Measurements from ENCODE around the gene ICAM2. TPM values are rescaled to one million over a fixed set of nuclear protein-coding genes. Genes with fewer than 3 reads are reported as not detected.

The ICAM2 gene
- total RNA-seq, 4 donors from 2014 or later = 39.7 to 82.4 (median 56.3) TPM

DNA sequence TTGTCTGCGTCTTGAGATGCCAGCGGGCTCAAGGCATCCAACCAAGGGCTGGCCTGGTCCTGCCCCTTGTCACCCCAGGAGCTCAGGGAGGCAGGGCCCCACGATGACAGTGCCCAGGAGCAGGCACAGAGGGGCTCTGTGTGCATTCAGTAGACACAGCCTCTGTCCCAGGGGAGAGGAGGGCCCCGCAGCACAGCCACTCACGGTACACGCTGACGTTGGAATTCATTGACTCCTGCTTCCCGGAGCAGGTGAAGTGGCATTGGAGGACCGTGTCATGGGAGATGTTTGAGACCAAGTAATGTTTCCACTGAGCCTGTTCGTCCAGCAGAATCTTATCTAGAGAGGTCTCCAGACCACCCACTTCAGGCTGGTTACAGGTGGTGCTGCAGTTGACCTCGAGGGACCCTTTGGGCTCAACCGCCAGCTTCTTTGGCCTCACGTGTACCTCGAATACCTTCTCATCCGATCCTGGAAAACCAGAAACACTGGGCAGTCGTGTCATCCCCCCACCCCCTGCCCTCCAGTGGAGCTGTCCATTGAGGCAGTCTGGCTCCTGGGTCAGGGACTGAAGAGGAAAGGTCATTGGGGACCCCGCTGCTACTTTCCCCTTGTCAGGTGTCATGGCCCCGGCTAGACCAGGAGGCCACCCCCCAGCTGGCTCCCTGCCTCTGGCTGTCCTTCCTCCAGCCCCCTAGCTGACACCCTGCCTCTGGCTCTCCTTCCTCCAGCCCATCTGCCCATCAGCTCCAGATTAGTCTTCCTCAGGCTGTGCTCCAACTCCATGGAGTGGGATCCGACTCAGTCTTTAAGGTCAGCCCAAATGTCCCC is 15.3 kb downstream of the ICAM2 start:
- H3K27ac ChIP-seq = peak overlapping the region; percentile 57 to 80 (median 75)
- H3K36me3 ChIP-seq = no peaks in the 10 kb centered on the region
- peaks cover 0 to 8% (median 4%) of the 10 kb centered on the region in 3 donors for H3K27me3 ChIP-seq
- no peak for ATAC-seq
- no peak for TF ChIP-seq POLR2A (IDR thresholded peaks at IDR 0.05)
- TF ChIP-seq, protein P1, sequence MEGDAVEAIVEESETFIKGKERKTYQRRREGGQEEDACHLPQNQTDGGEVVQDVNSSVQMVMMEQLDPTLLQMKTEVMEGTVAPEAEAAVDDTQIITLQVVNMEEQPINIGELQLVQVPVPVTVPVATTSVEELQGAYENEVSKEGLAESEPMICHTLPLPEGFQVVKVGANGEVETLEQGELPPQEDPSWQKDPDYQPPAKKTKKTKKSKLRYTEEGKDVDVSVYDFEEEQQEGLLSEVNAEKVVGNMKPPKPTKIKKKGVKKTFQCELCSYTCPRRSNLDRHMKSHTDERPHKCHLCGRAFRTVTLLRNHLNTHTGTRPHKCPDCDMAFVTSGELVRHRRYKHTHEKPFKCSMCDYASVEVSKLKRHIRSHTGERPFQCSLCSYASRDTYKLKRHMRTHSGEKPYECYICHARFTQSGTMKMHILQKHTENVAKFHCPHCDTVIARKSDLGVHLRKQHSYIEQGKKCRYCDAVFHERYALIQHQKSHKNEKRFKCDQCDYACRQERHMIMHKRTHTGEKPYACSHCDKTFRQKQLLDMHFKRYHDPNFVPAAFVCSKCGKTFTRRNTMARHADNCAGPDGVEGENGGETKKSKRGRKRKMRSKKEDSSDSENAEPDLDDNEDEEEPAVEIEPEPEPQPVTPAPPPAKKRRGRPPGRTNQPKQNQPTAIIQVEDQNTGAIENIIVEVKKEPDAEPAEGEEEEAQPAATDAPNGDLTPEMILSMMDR (IDR thresholded peaks at IDR 0.05 in 4 of 5, conservative IDR thresholded peaks at IDR 0.05 in 1 of 5) = no peak
- no peak for DNase-seq
- intact Hi-C loops (cut with DNase I; ENCODE audit: low total_unique reads) = no loop called here
- H3K4me3 ChIP-seq = peak overlapping the region; percentile 28 to 50 (median 38)
- H3K4me1 ChIP-seq = peaks cover 9 to 28% of the 10 kb centered on the region in 2 donors
- no peaks in the 10 kb centered on the region for H3K9me3 ChIP-seq
- in situ Hi-C loops (cut with MboI; ENCODE audit: low sequenced_read_pairs in 4 of 4) = no loop called here

DNA sequence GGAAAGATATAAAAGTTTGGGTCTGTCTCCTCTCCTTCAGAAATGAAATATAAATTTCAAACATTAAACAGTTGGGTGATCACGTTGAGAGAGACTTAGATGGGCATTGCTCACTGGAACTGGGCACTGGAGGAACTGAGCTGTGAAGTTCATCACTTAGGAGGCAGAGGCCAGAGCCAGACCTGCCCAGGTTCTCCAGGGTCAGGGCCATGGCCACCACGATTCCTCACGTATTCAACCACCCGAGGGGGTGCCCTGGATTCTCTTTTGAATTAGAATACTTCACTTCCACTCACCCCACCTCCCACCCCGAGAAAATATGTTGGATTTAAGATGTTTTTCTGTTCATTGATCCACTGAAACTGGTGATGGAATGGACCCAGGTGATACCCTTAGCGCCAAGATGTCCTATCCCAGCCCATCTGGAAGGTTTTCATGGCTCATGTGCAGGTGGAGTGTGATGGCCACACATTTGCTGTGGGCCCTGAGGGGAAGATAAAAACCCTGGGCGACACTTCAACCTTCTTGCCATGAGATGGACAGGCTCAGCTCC is 16.1 kb downstream of the ICAM2 start:
- Histone ChIP-seq H3K4me1 (peaks cover 9 to 26% of the 10 kb centered on the region in 2 donors), H3K36me3 (no peaks in the 10 kb centered on the region), H3K27ac (peak overlapping the region; percentile 37 to 80 (median 75)), H3K4me3 (peak overlapping the region in 1 of 4 donors; percentile 50), H3K27me3 (peaks cover 2 to 8% (median 8%) of the 10 kb centered on the region in 3 donors), H3K9me3 (no peaks in the 10 kb centered on the region)
- DNase-seq (no peak), ATAC-seq (no peak)
- in situ Hi-C loops (cut with MboI; ENCODE audit: low sequenced_read_pairs in 4 of 4) = no loop called here
- TF ChIP-seq, protein P1 (IDR thresholded peaks at IDR 0.05 in 4 of 5, conservative IDR thresholded peaks at IDR 0.05 in 1 of 5) = no peak
- TF ChIP-seq POLR2A (IDR thresholded peaks at IDR 0.05) = no peak
- intact Hi-C loops (cut with DNase I; ENCODE audit: low total_unique reads) = no loop called here

DNA sequence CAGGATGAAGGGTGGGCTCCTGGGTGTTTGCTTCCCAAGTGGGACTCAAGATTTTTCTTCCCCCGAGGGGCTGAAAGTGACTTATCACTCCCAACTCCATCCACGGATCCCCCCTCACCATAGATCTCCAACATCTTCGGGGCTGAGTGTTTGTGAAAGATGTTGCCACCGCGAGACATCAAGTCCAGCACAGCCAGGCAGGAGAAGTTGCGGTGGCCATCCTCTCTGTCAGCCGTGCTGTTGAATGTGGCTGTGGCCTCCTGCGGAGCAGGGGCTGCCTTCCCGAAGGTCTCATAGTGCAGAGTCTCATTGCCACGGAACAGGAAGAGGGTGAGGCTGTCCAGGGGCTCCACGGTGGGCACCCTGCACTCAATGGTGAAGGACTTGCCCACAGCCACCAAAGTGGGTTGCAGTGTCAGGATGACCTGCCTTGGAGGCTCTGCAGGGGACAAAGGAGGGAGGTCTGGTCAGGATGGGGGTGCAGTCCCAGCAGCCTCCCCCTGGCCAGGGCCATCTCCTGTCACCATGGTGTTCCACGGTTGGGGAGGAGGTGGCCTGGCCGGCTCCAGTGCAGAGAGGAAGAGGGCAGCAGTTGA is 16.8 kb downstream of the ICAM2 start:
- ATAC-seq = no peak
- Histone ChIP-seq H3K4me1 (peaks cover 9 to 26% of the 10 kb centered on the region in 2 donors), H3K27ac (peak overlapping the region in 3 of 4 donors; percentile 73 to 80 (median 76))

DNA sequence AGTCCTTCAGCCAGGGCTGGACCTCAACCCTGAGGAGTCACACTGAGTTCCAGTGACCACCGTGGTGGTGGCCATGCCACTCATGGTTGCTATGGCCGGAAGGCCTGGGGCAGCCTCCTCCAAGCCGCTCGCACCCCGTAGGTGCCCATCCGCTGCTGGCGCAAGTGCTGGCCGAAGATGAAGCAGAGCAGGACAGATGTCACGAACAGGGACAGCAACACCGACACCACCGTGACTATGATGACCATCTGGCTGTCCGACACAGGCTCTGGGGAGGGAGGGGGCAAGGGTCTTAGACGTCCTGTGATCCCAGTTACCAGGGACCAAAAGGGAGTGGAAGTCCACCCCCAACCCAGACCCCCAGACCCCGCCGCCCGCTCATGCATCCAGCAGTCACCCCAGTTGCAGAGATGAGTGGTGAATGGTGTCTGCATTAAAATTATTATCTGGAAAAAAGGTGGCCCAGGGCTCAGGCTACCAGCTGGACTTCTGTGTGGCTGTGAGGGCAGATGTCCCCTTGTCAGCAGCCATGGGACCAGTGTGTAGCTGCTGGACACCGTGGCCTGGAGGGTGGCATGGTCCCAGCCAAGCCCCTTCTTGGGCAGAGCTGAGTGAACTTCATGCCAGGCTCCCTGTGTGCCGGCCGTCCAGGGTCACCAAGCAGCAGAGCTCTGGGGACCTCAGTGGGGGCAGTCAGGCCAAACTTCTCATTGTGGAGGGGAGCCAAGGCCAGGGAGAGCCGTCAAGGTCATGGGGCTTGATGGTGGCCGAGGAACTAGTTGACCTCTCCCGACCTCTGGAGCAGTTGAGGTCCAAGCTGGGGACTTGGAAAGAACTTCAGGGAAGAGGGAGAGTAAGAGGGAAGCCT is 17.5 kb downstream of the ICAM2 start:
- Histone ChIP-seq H3K4me3 (no peak overlapping the region), H3K27ac (peak overlapping the region; percentile 65 to 80 (median 74)), H3K9me3 (no peaks in the 10 kb centered on the region), H3K36me3 (no peaks in the 10 kb centered on the region), H3K27me3 (peaks cover 9 to 22% (median 21%) of the 10 kb centered on the region in 3 donors), H3K4me1 (peaks cover 16 to 21% of the 10 kb centered on the region in 2 donors)
- intact Hi-C loops (cut with DNase I; ENCODE audit: low total_unique reads) = no loop called here
- no peak for DNase-seq
- TF ChIP-seq POLR2A (IDR thresholded peaks at IDR 0.05) = no peak
- TF ChIP-seq, protein P1 (IDR thresholded peaks at IDR 0.05 in 4 of 5, conservative IDR thresholded peaks at IDR 0.05 in 1 of 5) = no peak
- no peak for ATAC-seq
- in situ Hi-C loops (cut with MboI; ENCODE audit: low sequenced_read_pairs in 4 of 4) = no loop called here

More for the DNA sequence above, 16.8 kb downstream of the ICAM2 start:
- DNase-seq = no peak
- Histone ChIP-seq H3K4me3 (no peak overlapping the region), H3K36me3 (no peaks in the 10 kb centered on the region), H3K27me3 (peaks cover 7 to 15% (median 14%) of the 10 kb centered on the region in 3 donors), H3K9me3 (no peaks in the 10 kb centered on the region)
- TF ChIP-seq, protein P1 (IDR thresholded peaks at IDR 0.05 in 4 of 5, conservative IDR thresholded peaks at IDR 0.05 in 1 of 5) = no peak
- TF ChIP-seq POLR2A (IDR thresholded peaks at IDR 0.05) = no peak
- intact Hi-C loops (cut with DNase I; ENCODE audit: low total_unique reads) = no loop called here
- in situ Hi-C loops (cut with MboI; ENCODE audit: low sequenced_read_pairs in 4 of 4) = no loop called here
